HFF-Myc (cell line): ENCODE results near the gene SEZ6L.

Source experiments
- DNase-seq: peaks from one replicate; pipeline ENCODE4 v3.0.0-alpha.2; 2011; ENCODE audit warnings: low read depth; ENCODE audit errors: extremely low read depth
- H3K4me3 ChIP-seq: replicated peaks from 2 replicates; pipeline ENCODE4 v1.5.1; 2011; ENCODE audit warnings: low read depth, mild to moderate bottlenecking, control low read depth, low read length
- TF ChIP-seq, protein P1 (sequence below): IDR thresholded peaks from 2 replicates; pipeline ENCODE4 v1.5.1; 2012; ENCODE audit warnings: mild to moderate bottlenecking, low read depth, low read length, control low read depth; ENCODE audit errors: missing control alignments

The SEZ6L gene

DNA sequence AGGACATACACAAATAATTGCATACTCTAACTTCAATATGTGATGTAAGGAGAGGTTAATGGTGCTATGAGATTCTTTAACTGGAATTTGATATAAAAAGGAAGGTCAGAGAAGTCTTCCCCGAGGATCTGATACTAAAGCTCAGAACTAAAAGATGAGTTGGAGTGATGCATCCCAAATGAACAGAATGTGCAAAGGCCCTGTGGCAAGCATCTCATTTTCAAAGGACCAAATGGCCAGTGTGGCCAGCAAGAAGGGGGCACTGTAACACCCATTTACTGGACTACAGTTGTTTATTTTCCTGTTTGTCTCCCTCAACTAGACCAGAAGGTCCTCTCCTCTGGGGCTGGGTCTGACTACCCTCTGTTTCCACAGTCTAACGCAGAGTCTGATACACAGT, 144.9 kb downstream of the SEZ6L start:
- DNase-seq: no peak
- TF ChIP-seq, protein P1, sequence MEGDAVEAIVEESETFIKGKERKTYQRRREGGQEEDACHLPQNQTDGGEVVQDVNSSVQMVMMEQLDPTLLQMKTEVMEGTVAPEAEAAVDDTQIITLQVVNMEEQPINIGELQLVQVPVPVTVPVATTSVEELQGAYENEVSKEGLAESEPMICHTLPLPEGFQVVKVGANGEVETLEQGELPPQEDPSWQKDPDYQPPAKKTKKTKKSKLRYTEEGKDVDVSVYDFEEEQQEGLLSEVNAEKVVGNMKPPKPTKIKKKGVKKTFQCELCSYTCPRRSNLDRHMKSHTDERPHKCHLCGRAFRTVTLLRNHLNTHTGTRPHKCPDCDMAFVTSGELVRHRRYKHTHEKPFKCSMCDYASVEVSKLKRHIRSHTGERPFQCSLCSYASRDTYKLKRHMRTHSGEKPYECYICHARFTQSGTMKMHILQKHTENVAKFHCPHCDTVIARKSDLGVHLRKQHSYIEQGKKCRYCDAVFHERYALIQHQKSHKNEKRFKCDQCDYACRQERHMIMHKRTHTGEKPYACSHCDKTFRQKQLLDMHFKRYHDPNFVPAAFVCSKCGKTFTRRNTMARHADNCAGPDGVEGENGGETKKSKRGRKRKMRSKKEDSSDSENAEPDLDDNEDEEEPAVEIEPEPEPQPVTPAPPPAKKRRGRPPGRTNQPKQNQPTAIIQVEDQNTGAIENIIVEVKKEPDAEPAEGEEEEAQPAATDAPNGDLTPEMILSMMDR: no peak
- no peak overlapping the region for H3K4me3 ChIP-seq

DNA sequence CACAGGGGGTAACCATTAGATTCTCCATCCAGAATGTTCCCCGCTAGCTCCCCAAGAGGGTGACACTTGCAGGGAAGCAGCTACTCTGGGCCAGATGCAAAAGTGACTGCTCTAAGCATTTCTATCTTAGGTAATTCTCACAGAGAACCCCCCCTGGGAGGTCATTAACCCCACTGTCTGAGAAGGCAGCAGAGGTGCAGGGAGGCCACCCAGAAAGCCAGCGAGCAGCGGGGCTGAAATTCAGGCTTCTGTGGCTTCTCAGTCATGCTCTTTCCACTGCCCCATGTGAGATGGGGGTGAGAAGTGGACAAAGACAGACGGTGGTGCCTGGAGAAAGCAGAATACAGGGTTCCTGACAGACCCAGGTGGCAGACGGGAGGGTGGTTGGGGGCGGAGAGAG, 145.4 kb downstream of the SEZ6L start:
- no peak overlapping the region for H3K4me3 ChIP-seq
- TF ChIP-seq, protein P1: no peak
- DNase-seq: no peak

DNA sequence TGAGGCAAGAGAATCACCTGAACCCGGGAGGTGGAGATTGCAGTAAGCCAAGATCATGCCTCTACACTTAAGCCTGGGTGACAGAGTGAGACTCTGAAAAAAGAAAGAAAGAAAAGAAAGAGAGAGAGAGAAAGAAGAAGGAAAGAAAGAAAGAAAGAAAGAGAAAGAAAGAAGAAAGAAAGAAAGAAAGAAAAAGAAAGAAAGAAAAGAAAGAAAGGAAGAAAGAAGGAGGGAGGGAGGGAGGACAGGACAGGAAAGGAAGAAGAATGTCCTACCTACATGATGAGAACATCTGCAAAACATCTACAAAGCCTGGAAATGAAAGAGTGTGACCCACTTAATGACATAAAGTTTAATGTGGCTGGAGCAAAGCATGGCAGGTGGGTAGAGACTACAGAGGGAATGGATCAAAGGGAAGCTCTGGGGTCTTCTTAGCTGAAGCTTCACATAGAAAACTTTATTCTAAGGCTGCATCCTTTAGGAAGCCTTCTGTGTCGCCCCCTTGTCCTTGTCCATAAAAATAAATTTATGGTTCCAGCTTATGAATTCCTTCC, 147.5 kb downstream of the SEZ6L start:
- DNase-seq: no peak

DNA sequence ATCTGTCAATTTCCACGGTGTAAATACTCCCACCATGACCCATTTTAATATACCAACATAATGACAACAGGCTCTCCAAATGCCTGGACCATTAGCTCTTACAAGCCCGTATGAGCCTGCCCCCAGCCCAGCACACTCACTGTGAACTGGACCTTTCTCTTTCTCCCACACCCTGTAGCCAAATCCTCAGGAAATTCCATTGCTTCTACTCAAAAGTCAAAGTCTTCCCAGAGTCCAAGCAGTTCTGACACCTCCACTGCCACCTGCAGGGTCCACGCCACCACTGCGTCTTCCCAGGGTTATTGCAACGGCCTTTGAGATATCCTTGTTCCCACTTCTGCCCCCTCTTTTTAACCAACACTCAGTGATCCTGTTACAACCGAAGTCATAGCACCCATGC, 149.7 kb downstream of the SEZ6L start:
- H3K4me3 ChIP-seq: no peak overlapping the region
- TF ChIP-seq, protein P1: peak; percentile 45
- peak; percentile 7 for DNase-seq

More for the DNA sequence above, 147.5 kb downstream of the SEZ6L start:
- TF ChIP-seq, protein P1: no peak
- no peak overlapping the region for H3K4me3 ChIP-seq

DNA sequence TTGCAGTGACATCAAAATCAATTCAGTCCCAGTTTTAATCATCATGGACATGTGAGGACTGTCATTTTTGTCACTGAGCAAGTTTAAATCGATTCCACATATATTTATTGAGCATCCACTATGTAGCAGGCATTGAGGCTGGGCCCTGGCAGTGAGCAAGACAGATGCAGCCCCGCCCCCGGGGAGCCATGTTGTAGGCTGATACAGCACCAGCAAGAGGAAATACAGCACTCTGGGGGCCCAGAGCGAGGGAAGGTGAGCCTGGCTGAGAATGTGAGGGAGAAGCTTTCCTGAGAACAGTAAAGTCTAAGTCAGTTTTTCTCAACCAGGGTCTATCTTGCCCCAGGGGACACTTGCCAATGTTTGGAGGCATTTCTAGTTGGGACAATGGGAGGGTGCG, 151.2 kb downstream of the SEZ6L start:
- TF ChIP-seq, protein P1: no peak
- no peak overlapping the region for H3K4me3 ChIP-seq
- no peak for DNase-seq

DNA sequence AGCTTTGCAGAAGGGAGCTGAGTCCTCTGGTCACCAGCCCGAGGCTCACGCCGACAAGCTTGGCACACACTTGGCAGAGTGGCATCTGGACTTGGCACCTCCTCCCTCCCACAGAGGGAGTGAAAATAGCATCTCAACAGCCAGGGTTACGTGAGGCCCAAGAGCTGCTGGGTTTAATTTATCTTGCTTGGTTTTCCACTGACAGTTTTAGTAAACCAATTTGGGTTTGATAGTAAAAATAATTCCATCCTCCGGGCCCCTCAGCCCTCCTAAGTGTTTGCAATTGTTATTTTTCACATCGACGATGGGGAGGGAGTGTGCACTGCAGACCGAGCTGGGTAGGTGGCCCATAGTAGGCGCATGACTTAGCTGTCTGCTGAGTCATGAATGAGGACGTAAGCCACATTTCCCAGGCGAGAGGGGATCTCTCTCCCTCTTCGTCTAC, 152.2 kb downstream of the SEZ6L start:
- DNase-seq: peak; percentile 48
- TF ChIP-seq, protein P1: peak; percentile 8
- no peak overlapping the region for H3K4me3 ChIP-seq

DNA sequence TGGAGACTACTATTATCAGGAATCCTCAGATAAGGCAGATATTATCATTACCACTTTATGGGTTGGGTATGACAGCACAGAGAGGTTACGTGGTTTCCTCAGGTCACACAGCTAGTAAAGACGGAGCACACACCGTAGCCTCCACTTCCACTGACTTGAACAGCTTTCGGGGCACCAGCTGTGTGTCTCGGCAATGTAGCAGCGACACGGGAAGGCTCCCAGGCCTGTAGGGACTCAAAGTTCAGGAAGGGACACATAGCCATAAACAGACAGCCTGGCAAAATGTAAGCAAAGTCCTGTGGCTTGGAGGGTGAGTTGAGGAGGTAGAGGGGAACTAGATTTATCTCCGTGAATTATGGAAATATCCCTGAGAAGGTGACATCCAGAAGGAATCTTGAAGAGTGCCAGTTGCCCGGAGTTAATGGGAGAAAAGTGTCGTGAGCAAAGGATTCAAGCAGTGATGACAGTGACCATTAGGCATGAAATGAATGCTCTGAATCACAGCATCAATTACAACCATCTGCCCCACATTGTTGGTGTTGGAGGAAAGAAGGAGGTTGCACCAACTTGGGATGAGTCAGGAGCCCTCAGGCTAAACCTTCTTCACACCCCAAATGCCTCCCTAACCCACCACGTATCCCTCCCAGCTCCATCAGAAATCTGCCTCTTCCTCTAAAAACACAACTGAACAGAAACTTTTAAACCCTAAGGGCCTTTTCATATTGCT, 153.1 kb downstream of the SEZ6L start:
- TF ChIP-seq, protein P1: no peak
- no peak overlapping the region for H3K4me3 ChIP-seq
- DNase-seq: peak; percentile 93
